ENCODE data around the gene HAS3.
"Not testable (repeated sequence)": the region's sequence is repeated elsewhere in the genome, so short reads cannot be mapped to it uniquely, and the experiment has no call there.

HAS3 gene

DNA sequence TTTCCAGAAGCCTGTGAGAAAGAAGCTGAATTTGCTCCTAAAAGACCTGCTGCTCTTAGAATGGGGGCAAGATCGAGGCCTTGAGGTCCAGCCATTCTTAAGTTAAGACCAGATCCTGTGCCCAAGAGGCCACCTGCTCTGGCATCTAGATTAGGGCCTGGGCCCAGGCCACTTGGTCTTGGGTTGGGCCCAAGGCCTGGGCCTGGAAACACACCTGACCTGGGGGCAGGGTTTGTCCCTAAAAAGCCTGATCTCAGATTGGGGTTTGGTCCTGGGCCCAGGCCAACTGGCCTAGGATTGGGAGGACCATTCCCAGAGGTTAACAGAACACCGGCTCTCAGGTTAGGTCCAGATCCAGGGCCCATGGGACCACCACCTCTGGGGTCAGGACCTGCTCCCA, 14.1 kb downstream of the HAS3 start:
- H3K4me2 ChIP-seq (ENCODE audit: low read depth, low read length): no peak overlapping the region
- H4K20me1 ChIP-seq (ENCODE audit: insufficient read depth, low read length): no peaks in the 10 kb centered on the region
- H3K9me3 ChIP-seq (replicated peaks; ENCODE audit: insufficient read depth, low read length): no peaks in the 10 kb centered on the region
- H3K79me2 ChIP-seq (ENCODE audit: low read length): peaks cover 4% of the 10 kb centered on the region; the same call in 1 of the 2 replicates
- no peaks in the 10 kb centered on the region for H3K9me2 ChIP-seq (replicated peaks; ENCODE audit: insufficient read depth, low read length)
- H3K27ac ChIP-seq (ENCODE audit: low read length): no peak overlapping the region
- no peak overlapping the region for H3K4me3 ChIP-seq (ENCODE audit: low read length)
- H3F3A ChIP-seq (ENCODE audit: insufficient read depth, low read length): no peaks in the 10 kb centered on the region
- no peak overlapping the region for H3K9ac ChIP-seq (ENCODE audit: low read length)
- no peaks in the 10 kb centered on the region for H3K36me3 ChIP-seq (replicated peaks; ENCODE audit: insufficient read depth, low read length)
- H2AFZ ChIP-seq (ENCODE audit: low read length): no peak overlapping the region
- no peak for DNase-seq
- no peaks in the 10 kb centered on the region for H3K4me1 ChIP-seq (ENCODE audit: low read length)
- no peaks in the 10 kb centered on the region for H3K27me3 ChIP-seq (replicated peaks; ENCODE audit: insufficient read depth, low read length)
- TF ChIP-seq EZH2phosphoT487 (IDR thresholded peaks at IDR 0.05; ENCODE audit: low read length) (no peak), EZH2 (optimal IDR thresholded peaks at IDR 0.05; ENCODE audit: low read depth, low read length) (no peak)
- TF ChIP-seq, protein P1, sequence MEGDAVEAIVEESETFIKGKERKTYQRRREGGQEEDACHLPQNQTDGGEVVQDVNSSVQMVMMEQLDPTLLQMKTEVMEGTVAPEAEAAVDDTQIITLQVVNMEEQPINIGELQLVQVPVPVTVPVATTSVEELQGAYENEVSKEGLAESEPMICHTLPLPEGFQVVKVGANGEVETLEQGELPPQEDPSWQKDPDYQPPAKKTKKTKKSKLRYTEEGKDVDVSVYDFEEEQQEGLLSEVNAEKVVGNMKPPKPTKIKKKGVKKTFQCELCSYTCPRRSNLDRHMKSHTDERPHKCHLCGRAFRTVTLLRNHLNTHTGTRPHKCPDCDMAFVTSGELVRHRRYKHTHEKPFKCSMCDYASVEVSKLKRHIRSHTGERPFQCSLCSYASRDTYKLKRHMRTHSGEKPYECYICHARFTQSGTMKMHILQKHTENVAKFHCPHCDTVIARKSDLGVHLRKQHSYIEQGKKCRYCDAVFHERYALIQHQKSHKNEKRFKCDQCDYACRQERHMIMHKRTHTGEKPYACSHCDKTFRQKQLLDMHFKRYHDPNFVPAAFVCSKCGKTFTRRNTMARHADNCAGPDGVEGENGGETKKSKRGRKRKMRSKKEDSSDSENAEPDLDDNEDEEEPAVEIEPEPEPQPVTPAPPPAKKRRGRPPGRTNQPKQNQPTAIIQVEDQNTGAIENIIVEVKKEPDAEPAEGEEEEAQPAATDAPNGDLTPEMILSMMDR (IDR thresholded peaks at IDR 0.05; ENCODE audit: low read length): no peak

DNA sequence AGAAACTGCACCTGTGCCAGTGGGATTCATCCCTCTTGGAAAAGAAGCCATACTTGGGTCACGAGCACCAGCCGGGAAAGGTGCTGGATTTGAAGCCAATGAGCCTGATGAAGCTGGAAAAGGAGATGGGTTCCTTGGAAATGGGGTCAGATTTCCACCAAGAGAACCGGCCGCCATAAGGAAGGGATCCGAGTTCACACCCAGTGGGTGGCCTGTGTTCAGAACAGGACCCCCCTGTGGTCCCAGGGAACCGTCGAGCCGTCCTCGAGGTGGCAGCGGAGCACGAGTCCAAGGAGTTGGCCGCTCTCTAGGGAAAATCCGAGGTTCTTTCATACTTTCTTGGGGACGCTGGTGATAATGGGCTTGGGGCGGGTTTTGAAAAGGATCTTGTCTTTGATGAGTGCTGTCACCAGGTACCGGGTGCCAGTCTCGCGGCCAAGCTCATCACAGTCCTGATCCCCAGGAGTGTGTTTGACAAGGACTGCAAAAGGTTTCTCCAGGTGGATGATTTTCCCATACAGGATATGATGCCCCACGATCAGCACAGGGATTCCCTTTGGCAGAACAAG, 14.7 kb downstream of the HAS3 start:
- DNase-seq: no peak
- TF ChIP-seq, protein P1 (IDR thresholded peaks at IDR 0.05; ENCODE audit: low read length): no peak
- no peak for TF ChIP-seq EZH2phosphoT487 (IDR thresholded peaks at IDR 0.05; ENCODE audit: low read length)
- TF ChIP-seq EZH2 (optimal IDR thresholded peaks at IDR 0.05; ENCODE audit: low read depth, low read length): no peak
- no peaks in the 10 kb centered on the region for H3K36me3 ChIP-seq (replicated peaks; ENCODE audit: insufficient read depth, low read length)
- no peaks in the 10 kb centered on the region for H3K9me3 ChIP-seq (replicated peaks; ENCODE audit: insufficient read depth, low read length)
- no peaks in the 10 kb centered on the region for H3K4me1 ChIP-seq (ENCODE audit: low read length)
- no peaks in the 10 kb centered on the region for H3F3A ChIP-seq (ENCODE audit: insufficient read depth, low read length)
- H3K4me2 ChIP-seq (ENCODE audit: low read depth, low read length): no peak overlapping the region
- H4K20me1 ChIP-seq (ENCODE audit: insufficient read depth, low read length): no peaks in the 10 kb centered on the region
- H3K27me3 ChIP-seq (replicated peaks; ENCODE audit: insufficient read depth, low read length): no peaks in the 10 kb centered on the region
- no peaks in the 10 kb centered on the region for H3K9me2 ChIP-seq (replicated peaks; ENCODE audit: insufficient read depth, low read length)
- H3K79me2 ChIP-seq (ENCODE audit: low read length): peaks cover 4% of the 10 kb centered on the region
- H3K9ac ChIP-seq (ENCODE audit: low read length): no peak overlapping the region
- no peak overlapping the region for H3K4me3 ChIP-seq (ENCODE audit: low read length)
- H2AFZ ChIP-seq (ENCODE audit: low read length): no peak overlapping the region
- H3K27ac ChIP-seq (ENCODE audit: low read length): no peak overlapping the region

- Histone ChIP-seq H2AFZ (ENCODE audit: low read length) (no peak overlapping the region), H3K79me2 (ENCODE audit: low read length) (peaks cover 27% of the 10 kb centered on the region), H3K27ac (ENCODE audit: low read length) (no peak overlapping the region), H3K27me3 (replicated peaks; ENCODE audit: insufficient read depth, low read length) (no peaks in the 10 kb centered on the region), H3K9ac (ENCODE audit: low read length) (no peak overlapping the region), H3K9me2 (replicated peaks; ENCODE audit: insufficient read depth, low read length) (no peaks in the 10 kb centered on the region), H4K20me1 (ENCODE audit: insufficient read depth, low read length) (no peaks in the 10 kb centered on the region; the same call in 1 of the 2 replicates), H3K36me3 (replicated peaks; ENCODE audit: insufficient read depth, low read length) (no peaks in the 10 kb centered on the region), H3K9me3 (replicated peaks; ENCODE audit: insufficient read depth, low read length) (no peaks in the 10 kb centered on the region), H3K4me3 (ENCODE audit: low read length) (no peak overlapping the region), H3K4me2 (ENCODE audit: low read depth, low read length) (no peak overlapping the region), H3K4me1 (ENCODE audit: low read length) (no peaks in the 10 kb centered on the region), H3F3A (ENCODE audit: insufficient read depth, low read length) (no peaks in the 10 kb centered on the region)
- DNase-seq: peak; percentile 72
- TF ChIP-seq, protein P1 (IDR thresholded peaks at IDR 0.05; ENCODE audit: low read length): peak; percentile 67
- TF ChIP-seq EZH2 (optimal IDR thresholded peaks at IDR 0.05; ENCODE audit: low read depth, low read length): no peak
Observed at GRCh38 chr16:69123910-69124309, 18.5 kb downstream of the HAS3 start.

- not testable (repeated sequence) for H4K20me1 ChIP-seq (ENCODE audit: insufficient read depth, low read length); DNase-seq; H3K27ac ChIP-seq (ENCODE audit: low read length)
Observed at GRCh38 chr16:69124406-69124805, 19.0 kb downstream of the HAS3 start.

GRCh38 chr16:69124961-69125360, 19.5 kb downstream of the HAS3 start:
- H3K79me2 ChIP-seq (ENCODE audit: low read length): peaks cover 36% of the 10 kb centered on the region
- not testable (repeated sequence) for H4K20me1 ChIP-seq (ENCODE audit: insufficient read depth, low read length); H3K9ac ChIP-seq (ENCODE audit: low read length); H3K9me3 ChIP-seq (replicated peaks; ENCODE audit: insufficient read depth, low read length); H3K9me2 ChIP-seq (replicated peaks; ENCODE audit: insufficient read depth, low read length); H3K27me3 ChIP-seq (replicated peaks; ENCODE audit: insufficient read depth, low read length); H3K4me2 ChIP-seq (ENCODE audit: low read depth, low read length); H3K36me3 ChIP-seq (replicated peaks; ENCODE audit: insufficient read depth, low read length); H2AFZ ChIP-seq (ENCODE audit: low read length); DNase-seq; H3F3A ChIP-seq (ENCODE audit: insufficient read depth, low read length); H3K4me3 ChIP-seq (ENCODE audit: low read length); H3K4me1 ChIP-seq (ENCODE audit: low read length); H3K27ac ChIP-seq (ENCODE audit: low read length)

More at GRCh38 chr16:69124406-69124805, 19.0 kb downstream of the HAS3 start:
- not testable (repeated sequence) for H3K4me1 ChIP-seq (ENCODE audit: low read length); H2AFZ ChIP-seq (ENCODE audit: low read length); H3K4me2 ChIP-seq (ENCODE audit: low read depth, low read length); H3K9me2 ChIP-seq (replicated peaks; ENCODE audit: insufficient read depth, low read length); H3K4me3 ChIP-seq (ENCODE audit: low read length); H3F3A ChIP-seq (ENCODE audit: insufficient read depth, low read length); H3K9ac ChIP-seq (ENCODE audit: low read length); H3K27me3 ChIP-seq (replicated peaks; ENCODE audit: insufficient read depth, low read length); H3K9me3 ChIP-seq (replicated peaks; ENCODE audit: insufficient read depth, low read length); H3K36me3 ChIP-seq (replicated peaks; ENCODE audit: insufficient read depth, low read length)
- peaks cover 30% of the 10 kb centered on the region for H3K79me2 ChIP-seq (ENCODE audit: low read length)

Data from MM.1S (cell line).